Measurements from ENCODE around the gene KDM7A. TPM values are rescaled to one million over a fixed set of nuclear protein-coding genes. Genes with fewer than 3 reads are reported as not detected.
A peak's percentile ranks its signal among the peaks of the same experiment; 100 is the strongest.

The KDM7A gene
- total and polyA plus RNA-seq, 9 of the 15 experiments (the other 6 are each of a cell fraction or from before 2014, with no cell fraction given) = 0.90 to 8.4 (median 7.0) TPM

GRCh38 chr7:140168816-140169215 is 8.0 kb downstream of the KDM7A start:
- no peaks in the 10 kb centered on the region for H3K9me1 ChIP-seq (ENCODE audit: control insufficient read depth, insufficient read depth, low read length)
- intact Hi-C loops (cut with micrococcal nuclease) (no loop called here), in situ Hi-C loops (cut with MboI) (no loop called here)
- no peak for FAIRE-seq
- no peak overlapping the region for H3K27ac ChIP-seq (ENCODE audit: extremely low read depth, low read depth, low read length)
- H3K27me3 ChIP-seq (ENCODE audit: control insufficient read depth in 2 of 2, insufficient read depth in 2 of 2, low read length in 2 of 2) = no peaks in the 10 kb centered on the region
- ChIA-PET CTCF (ENCODE audit: low intra/inter-chr PET ratio) (no interaction called here), POLR2A (interaction anchor here (0.8 to 1.2 kb wide), 3 partner anchors 8 to 28 kb away, joined by 3 to 5 read pairs (median 3); partner anchors contain the start of gene KDM7A)
- peaks cover 0 to 8% of the 10 kb centered on the region in 2 experiments; a peak in 2 of 5 replicates for H3K4me1 ChIP-seq (replicated peaks in 1 of 2; ENCODE audit: control insufficient read depth in 2 of 2, insufficient read depth in 2 of 2, low read length in 2 of 2)
- DNase-seq (ENCODE audit: extremely low read depth in 1 of 4, low spot score in 3 of 4) = no peak
- peaks cover 21% of the 10 kb centered on the region for H3K79me2 ChIP-seq (ENCODE audit: control insufficient read depth, insufficient read depth, low read length)
- BruUV-seq (replicated peaks) = no TSS peak
- 13% methylated on average over 2 of the region's 2 CpGs for WGBS (ENCODE audit: insufficient coverage, low coverage, missing lambda C conversion rate)
- no peaks in the 10 kb centered on the region; the same call in 2 of the 3 replicates for H3K36me3 ChIP-seq (ENCODE audit: control insufficient read depth, insufficient read depth, low read length)
- H3K4me3 ChIP-seq = no peak overlapping the region
- H3K9me3 ChIP-seq (replicated peaks; ENCODE audit: control insufficient read depth, insufficient read depth, low read depth, low read length) = no peaks in the 10 kb centered on the region
- no peak for TF ChIP-seq ETV6 (IDR thresholded peaks at IDR 0.05; ENCODE audit: borderline replicate concordance in 1 of 2, low read depth in 2 of 2, low read length in 1 of 2)
- TF ChIP-seq ETV6 (CRISPR knock-in tag; IDR thresholded peaks at IDR 0.05; ENCODE audit: borderline replicate concordance) = no peak
- ATAC-seq = no peak
- H3K4me2 ChIP-seq (ENCODE audit: insufficient read depth, low read length) = no peak overlapping the region
- no peak overlapping the region for H3K9ac ChIP-seq (ENCODE audit: insufficient read depth in 1 of 2, low read depth in 2 of 2, low read length in 2 of 2)
- no peaks in the 10 kb centered on the region for H4K20me1 ChIP-seq (replicated peaks; ENCODE audit: control insufficient read depth, insufficient read depth, low read length)
- H2AFZ ChIP-seq (ENCODE audit: low read depth, low read length) = no peak overlapping the region

- H3K4me1 ChIP-seq (replicated peaks in 1 of 2; ENCODE audit: control insufficient read depth in 2 of 2, insufficient read depth in 2 of 2, low read length in 2 of 2) = peaks cover 0 to 7% of the 10 kb centered on the region in 2 experiments; a peak in 3 of 5 replicates
- in situ Hi-C loops (cut with MboI) (no loop called here), intact Hi-C loops (cut with micrococcal nuclease) (no loop called here)
- H3K4me2 ChIP-seq (ENCODE audit: insufficient read depth, low read length) = peak overlapping the region; percentile 9; the same call in 1 of the 2 replicates
- H3K27me3 ChIP-seq (ENCODE audit: control insufficient read depth in 2 of 2, insufficient read depth in 2 of 2, low read length in 2 of 2) = no peaks in the 10 kb centered on the region
- H3K9me1 ChIP-seq (ENCODE audit: control insufficient read depth, insufficient read depth, low read length) = no peaks in the 10 kb centered on the region
- H3K36me3 ChIP-seq (ENCODE audit: control insufficient read depth, insufficient read depth, low read length) = no peaks in the 10 kb centered on the region
- BruUV-seq (replicated peaks) = no TSS peak
- no peaks in the 10 kb centered on the region for H3K9me3 ChIP-seq (replicated peaks; ENCODE audit: control insufficient read depth, insufficient read depth, low read depth, low read length)
- ChIA-PET CTCF (ENCODE audit: low intra/inter-chr PET ratio) (no interaction called here), POLR2A (interaction anchor here (0.8 to 2.1 kb wide), 4 partner anchors 9 to 12 kb away, joined by 4 to 7 read pairs (median 6); no protein-coding TSS in a partner anchor)
- H3K9ac ChIP-seq (ENCODE audit: insufficient read depth in 1 of 2, low read depth in 2 of 2, low read length in 2 of 2) = no peak overlapping the region
- no peak overlapping the region for H3K27ac ChIP-seq (ENCODE audit: extremely low read depth, low read depth, low read length)
- no peak overlapping the region for H3K4me3 ChIP-seq
- peaks cover 9% of the 10 kb centered on the region; the same call in 2 of the 3 replicates for H3K79me2 ChIP-seq (ENCODE audit: control insufficient read depth, insufficient read depth, low read length)
- H2AFZ ChIP-seq (ENCODE audit: low read depth, low read length) = no peak overlapping the region
- FAIRE-seq (no peak), DNase-seq (ENCODE audit: extremely low read depth in 1 of 4, low spot score in 3 of 4) (no peak), ATAC-seq (peak; percentile 83)
- no peaks in the 10 kb centered on the region for H4K20me1 ChIP-seq (replicated peaks; ENCODE audit: control insufficient read depth, insufficient read depth, low read length)
- WGBS (ENCODE audit: insufficient coverage, low coverage, missing lambda C conversion rate) = 15% methylated on average over 3 of the region's 3 CpGs
- TF ChIP-seq ZNF175 (CRISPR knock-in tag; IDR thresholded peaks at IDR 0.05; ENCODE audit: low read depth) = peak; percentile 9; the same call in 1 of the 2 replicates
- 0 out of 2 replicates have a peak, but pooled peaks have one; percentile 18 for TF ChIP-seq ZBTB9 (CRISPR knock-in tag; IDR thresholded peaks at IDR 0.05)
- peak; percentile 90 for TF ChIP-seq FOSL1 (tag; conservative IDR thresholded peaks at IDR 0.05)
- peak in 1 of 2 experiments; percentile 89; a peak in 2 of 4 replicates for TF ChIP-seq RCOR1 (IDR thresholded peaks at IDR 0.05; ENCODE audit: borderline replicate concordance in 1 of 2, low read depth in 2 of 2, low read length in 2 of 2)
- no peak for TF ChIP-seq ZNF449 (CRISPR knock-in tag; IDR thresholded peaks at IDR 0.05)
- TF ChIP-seq RNF2 (IDR thresholded peaks at IDR 0.05) = 0 out of 2 replicates have a peak, but pooled peaks have one; percentile 20
- TF ChIP-seq PKNOX1 (IDR thresholded peaks at IDR 0.05) = peak; percentile 67
- no peak for TF ChIP-seq ZBTB8A (IDR thresholded peaks at IDR 0.05; ENCODE audit: partially characterized antibody)
- no peak for TF ChIP-seq RAD51 (IDR thresholded peaks at IDR 0.05; ENCODE audit: borderline replicate concordance, low read depth)
- TF ChIP-seq KDM1A (IDR thresholded peaks at IDR 0.05) = no peak
Observed at GRCh38 chr7:140165422-140165821, 11.4 kb downstream of the KDM7A start.

Data from K562 (cell line).